Nephron progenitor cell (in vitro differentiated cells): ENCODE results near the gene UCK2.

Source experiments
- DNase-seq: peaks from one replicate; pipeline ENCODE4 v3.0.0; 2021
- H3K27ac Mint-ChIP-seq: 2 replicates; pipeline ENCODE4 v1.8.0; 2021; ENCODE audit warnings: mild to moderate bottlenecking, moderate library complexity, mixed read lengths
- H3K27me3 Mint-ChIP-seq: 2 replicates; pipeline ENCODE4 v1.8.0; 2021; ENCODE audit warnings: mild to moderate bottlenecking, low read depth, mixed read lengths; ENCODE audit not compliant: poor library complexity
- H3K36me3 Mint-ChIP-seq: 2 replicates; pipeline ENCODE4 v1.8.0; 2021; ENCODE audit warnings: low read depth, mixed read lengths
- H3K4me1 Mint-ChIP-seq: 2 replicates; pipeline ENCODE4 v1.8.0; 2021; ENCODE audit warnings: mixed read lengths
- H3K4me3 Mint-ChIP-seq: 2 replicates; pipeline ENCODE4 v1.8.0; 2021; ENCODE audit warnings: mild to moderate bottlenecking, moderate library complexity, mixed read lengths
- H3K9me3 Mint-ChIP-seq: 2 replicates; pipeline ENCODE4 v1.8.0; 2021; ENCODE audit warnings: mild to moderate bottlenecking, moderate library complexity, mixed read lengths
- TF ChIP-seq, protein P1 (sequence below): fragments of 200-600 bp; sonication (generic); IDR thresholded peaks from 2 replicates; pipeline ENCODE4 v1.5.0; 2021; ENCODE audit warnings: antibody characterized with exemption

UCK2 gene

DNA sequence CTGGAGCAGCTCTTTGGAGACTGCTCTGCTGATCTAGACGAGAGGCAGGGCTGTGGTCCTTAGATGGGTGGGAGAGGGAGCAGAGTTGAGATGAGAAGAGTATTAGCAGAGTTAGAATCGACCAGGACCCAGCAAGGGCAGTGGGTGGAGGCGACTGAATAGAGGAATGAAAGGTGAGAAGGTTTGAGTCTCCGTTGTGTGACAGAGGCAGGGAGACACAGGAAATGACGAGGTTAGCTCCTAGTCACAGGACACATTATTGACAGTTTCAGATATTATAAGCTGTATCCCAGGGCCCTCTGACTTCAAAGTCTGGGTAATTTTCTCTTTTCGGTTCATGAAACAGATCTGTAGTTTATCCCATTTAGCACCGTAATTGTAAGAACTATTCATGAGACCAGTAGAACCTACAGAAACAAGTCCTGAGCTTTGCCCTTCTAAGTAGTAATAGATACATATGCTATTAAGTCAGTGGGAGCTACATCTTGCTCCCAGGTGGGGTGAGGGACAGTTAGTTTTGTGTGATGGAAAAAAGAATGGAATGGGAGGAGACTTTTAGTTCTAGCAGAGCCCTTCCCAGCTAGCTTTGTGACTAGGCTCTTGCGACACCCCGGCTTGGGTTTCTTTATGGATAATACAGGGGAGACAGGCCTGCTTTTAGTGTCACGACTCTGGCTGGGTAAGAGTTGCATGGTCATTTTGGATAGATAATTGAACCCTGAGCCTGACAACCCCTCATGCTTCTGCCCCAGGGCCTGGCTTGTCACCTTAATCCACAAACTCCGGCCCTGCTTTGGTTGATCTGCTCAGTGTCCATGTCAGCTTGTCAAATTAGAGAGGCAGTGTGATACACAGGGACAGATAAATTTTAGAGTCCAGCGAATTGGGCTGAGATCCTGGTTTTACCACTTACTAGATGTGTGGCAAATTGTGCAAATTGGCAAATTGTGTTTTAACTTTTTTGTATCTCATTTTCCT lies 70.2 kb downstream of the UCK2 start:
- no peak for DNase-seq
- Mint-ChIP-seq H3K4me1 (peaks cover 51% of the 10 kb centered on the region), H3K4me3 (peak overlapping the region; percentile 6), H3K9me3 (no peaks in the 10 kb centered on the region), H3K27me3 (peaks cover 7% of the 10 kb centered on the region), H3K36me3 (peaks cover 59% of the 10 kb centered on the region), H3K27ac (peak overlapping the region; percentile 88)
- TF ChIP-seq, protein P1, sequence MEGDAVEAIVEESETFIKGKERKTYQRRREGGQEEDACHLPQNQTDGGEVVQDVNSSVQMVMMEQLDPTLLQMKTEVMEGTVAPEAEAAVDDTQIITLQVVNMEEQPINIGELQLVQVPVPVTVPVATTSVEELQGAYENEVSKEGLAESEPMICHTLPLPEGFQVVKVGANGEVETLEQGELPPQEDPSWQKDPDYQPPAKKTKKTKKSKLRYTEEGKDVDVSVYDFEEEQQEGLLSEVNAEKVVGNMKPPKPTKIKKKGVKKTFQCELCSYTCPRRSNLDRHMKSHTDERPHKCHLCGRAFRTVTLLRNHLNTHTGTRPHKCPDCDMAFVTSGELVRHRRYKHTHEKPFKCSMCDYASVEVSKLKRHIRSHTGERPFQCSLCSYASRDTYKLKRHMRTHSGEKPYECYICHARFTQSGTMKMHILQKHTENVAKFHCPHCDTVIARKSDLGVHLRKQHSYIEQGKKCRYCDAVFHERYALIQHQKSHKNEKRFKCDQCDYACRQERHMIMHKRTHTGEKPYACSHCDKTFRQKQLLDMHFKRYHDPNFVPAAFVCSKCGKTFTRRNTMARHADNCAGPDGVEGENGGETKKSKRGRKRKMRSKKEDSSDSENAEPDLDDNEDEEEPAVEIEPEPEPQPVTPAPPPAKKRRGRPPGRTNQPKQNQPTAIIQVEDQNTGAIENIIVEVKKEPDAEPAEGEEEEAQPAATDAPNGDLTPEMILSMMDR, result no peak

DNA sequence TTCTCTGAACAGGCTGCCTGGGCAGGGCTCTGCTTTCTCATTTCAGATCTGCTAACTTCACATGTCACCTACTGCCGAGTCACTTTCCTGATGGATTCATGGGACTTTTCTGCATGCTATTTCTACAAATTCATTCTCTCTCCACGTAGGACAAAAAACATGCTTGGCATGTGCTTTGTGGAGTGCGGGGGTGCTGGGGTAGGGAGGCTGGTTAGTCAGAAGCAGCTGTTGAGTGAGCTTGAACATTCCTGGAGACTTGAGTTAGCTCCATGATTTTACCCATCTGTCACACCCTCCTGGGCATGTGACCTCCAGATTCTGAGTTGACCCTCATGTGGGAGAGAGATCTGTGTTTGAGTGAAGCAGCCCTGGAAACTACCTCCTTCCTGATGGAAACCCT lies 71.4 kb downstream of the UCK2 start:
- H3K27ac Mint-ChIP-seq, result peak overlapping the region; percentile 19
- DNase-seq, result no peak
- no peak overlapping the region for H3K4me3 Mint-ChIP-seq
- H3K27me3 Mint-ChIP-seq, result peaks cover 7% of the 10 kb centered on the region
- peaks cover 51% of the 10 kb centered on the region for H3K4me1 Mint-ChIP-seq
- TF ChIP-seq, protein P1, result no peak
- no peaks in the 10 kb centered on the region for H3K9me3 Mint-ChIP-seq
- peaks cover 59% of the 10 kb centered on the region for H3K36me3 Mint-ChIP-seq

DNA sequence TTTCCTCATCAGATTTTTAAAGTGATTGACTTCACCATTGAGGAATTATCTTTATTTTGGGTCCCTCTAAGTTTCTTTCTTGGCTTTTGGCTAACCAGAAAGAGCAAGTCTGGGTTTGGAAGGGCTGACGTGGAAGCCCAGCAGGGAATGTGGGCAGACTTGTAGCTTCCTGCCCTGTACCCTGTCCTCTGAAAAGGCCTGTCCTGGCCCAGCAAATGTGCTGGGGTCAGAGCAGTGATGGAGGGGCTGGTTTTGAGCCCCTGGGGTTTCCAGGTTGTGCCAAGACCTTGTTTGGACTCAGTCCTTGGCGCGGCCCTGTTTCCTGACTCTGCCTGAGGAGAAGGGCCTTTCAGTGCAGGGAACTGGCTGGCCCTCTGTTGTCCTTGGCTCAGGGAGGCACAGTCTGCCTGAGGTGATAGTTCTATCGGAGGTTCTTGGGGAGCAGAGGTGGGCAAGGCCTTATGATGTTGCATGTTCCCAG lies 72.1 kb downstream of the UCK2 start:
- H3K27me3 Mint-ChIP-seq, result peaks cover 7% of the 10 kb centered on the region
- H3K4me3 Mint-ChIP-seq, result no peak overlapping the region
- TF ChIP-seq, protein P1, result no peak
- peaks cover 51% of the 10 kb centered on the region for H3K4me1 Mint-ChIP-seq
- H3K9me3 Mint-ChIP-seq, result no peaks in the 10 kb centered on the region
- H3K36me3 Mint-ChIP-seq, result peaks cover 59% of the 10 kb centered on the region
- no peak for DNase-seq
- no peak overlapping the region for H3K27ac Mint-ChIP-seq

DNA sequence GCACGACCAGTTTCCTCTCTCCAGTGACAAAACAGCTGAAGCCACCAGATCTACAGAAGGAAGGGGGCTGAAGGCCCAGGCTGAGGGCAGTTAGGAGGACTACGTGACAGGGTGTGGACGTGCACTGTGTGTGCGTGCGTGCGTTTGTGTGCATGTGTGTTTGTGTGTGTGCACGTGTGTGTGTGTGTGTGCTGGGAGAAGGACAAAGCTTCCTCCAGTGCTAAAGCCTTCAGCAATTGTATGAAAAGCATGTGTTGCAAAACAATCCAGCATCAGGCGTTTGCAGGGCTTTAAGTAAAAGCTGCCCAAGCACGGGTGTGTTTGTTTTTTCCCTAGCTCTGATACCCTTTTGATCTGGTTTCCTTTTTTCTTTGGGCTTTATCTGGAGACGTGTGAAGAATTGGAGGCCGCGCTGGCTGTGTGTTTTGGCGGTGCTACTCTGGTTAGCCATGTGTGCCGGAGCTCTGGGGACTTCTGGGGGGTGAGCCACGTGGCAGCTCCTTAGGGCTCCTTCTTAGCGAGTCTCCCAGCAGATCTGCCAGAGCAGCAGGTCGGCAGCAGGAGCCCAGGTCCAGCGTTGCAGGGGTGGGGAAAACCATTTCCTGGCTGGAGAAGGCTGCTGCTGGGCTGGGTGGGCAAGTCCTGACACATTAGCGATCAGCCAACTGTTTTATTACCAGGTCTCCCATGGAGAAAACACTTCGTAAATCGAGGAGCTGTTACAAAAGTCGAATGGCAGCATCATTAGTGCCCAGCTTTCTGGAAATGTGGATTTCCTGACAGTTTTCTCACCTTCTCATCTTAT lies 73.4 kb downstream of the UCK2 start:
- Mint-ChIP-seq H3K27ac (peak overlapping the region; percentile 81), H3K4me1 (peaks cover 51% of the 10 kb centered on the region), H3K27me3 (peaks cover 7% of the 10 kb centered on the region), H3K9me3 (no peaks in the 10 kb centered on the region), H3K4me3 (peak overlapping the region; percentile 70), H3K36me3 (peaks cover 48% of the 10 kb centered on the region)
- TF ChIP-seq, protein P1, result no peak
- DNase-seq, result peak; percentile 33

DNA sequence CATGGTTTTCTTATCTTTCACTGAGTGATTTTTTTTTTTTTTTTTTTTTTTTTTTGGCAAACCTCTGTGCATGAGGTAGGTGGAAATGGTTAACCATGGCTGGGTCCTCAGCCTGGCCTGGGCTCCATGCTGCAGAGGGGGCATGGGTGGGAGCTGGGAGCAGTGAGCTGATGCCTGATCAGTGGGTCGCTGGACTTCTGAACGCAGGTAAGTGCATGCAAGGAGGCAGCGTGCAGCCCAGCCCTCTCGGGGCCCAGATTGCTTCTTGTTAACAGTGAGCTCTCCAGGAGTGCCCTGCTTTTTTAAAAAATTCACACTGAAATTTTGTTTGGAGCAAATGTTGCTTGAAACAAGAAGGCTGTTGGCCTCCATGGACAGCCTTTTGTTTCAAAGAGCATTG lies 75.2 kb downstream of the UCK2 start:
- Mint-ChIP-seq H3K27me3 (peaks cover 7% of the 10 kb centered on the region), H3K9me3 (no peaks in the 10 kb centered on the region), H3K4me1 (peaks cover 41% of the 10 kb centered on the region), H3K4me3 (no peak overlapping the region), H3K27ac (no peak overlapping the region), H3K36me3 (peaks cover 45% of the 10 kb centered on the region)
- TF ChIP-seq, protein P1, result no peak
- no peak for DNase-seq
